GM12878 (cell line): ENCODE data around the gene KIAA0930. TPM values are rescaled to one million over a fixed set of nuclear protein-coding genes. Genes with fewer than 3 reads are reported as not detected.

Experiments
- ATAC-seq: fragments of 200-7000 bp; cut with Tn5 transposase; 3 replicates; pipeline ENCODE4 v1.9.1; 2020; ENCODE audit warnings: mild to moderate bottlenecking, moderate library complexity
- BruUV-seq: library from RNA; stranded (reverse); fragments of 400-500 nt; replicated peaks from 2 replicates; lab custom pipeline; 2021; lab: Mats Ljungman, UMichigan
- CTCF ChIA-PET: fragments of 300-600 bp; sonication (Branson Sonifier 250); formaldehyde crosslinking; extraction: SDS; loops from one replicate; lab custom pipeline; 2021; ENCODE audit warnings: inconsistent platforms; lab: Yijun Ruan, JAX
- POLR2A ChIA-PET: fragments of 350-600 bp; formaldehyde crosslinking; extraction: SDS; loops from one replicate; lab custom pipeline; 2021; ENCODE audit warnings: inconsistent platforms; lab: Charles Lee
- RAD21 ChIA-PET: fragments of 300-600 bp; sonication (Branson Sonifier 250); formaldehyde crosslinking; loops from one replicate; lab custom pipeline; 2023; ENCODE audit warnings: antibody characterized with exemption; ENCODE audit not compliant: unreplicated experiment; lab: Charles Lee
- SMC1A ChIA-PET: fragments of 300-600 bp; sonication (Branson Sonifier 250); formaldehyde crosslinking; loops from one replicate; lab custom pipeline; 2023; ENCODE audit not compliant: unreplicated experiment, uncharacterized antibody; lab: Charles Lee
- DNase-seq: peaks from one replicate; pipeline ENCODE4 v3.0.0-alpha.2; 2011; ENCODE audit warnings: low read depth, low spot score
- FAIRE-seq: peaks from 3 replicates; lab custom pipeline; 2011; peaks lifted over from hg19 to GRCh38; lab: Jason Lieb, UNC
- H2AFZ ChIP-seq: 2 replicates; pipeline ENCODE4 v1.6.0; 2011; ENCODE audit warnings: low read depth, low read length, control low read depth; ENCODE audit not compliant: control insufficient read depth
- H3K27ac ChIP-seq: 2 replicates; pipeline ENCODE4 v1.5.1; 2011; ENCODE audit warnings: control low read depth; ENCODE audit not compliant: control insufficient read depth, insufficient read depth
- H3K27me3 ChIP-seq, 2 experiments: replicated peaks in 1 of 2; 2 replicates each; pipeline versions ENCODE4 v1.6.0 to v1.6.1; 2011; ENCODE audit warnings: low read length in 1 of 2; ENCODE audit not compliant: control insufficient read depth in 2 of 2, insufficient read depth in 2 of 2
- H3K36me3 ChIP-seq, 2 experiments: 2 replicates each; pipeline ENCODE4 v1.5.1; 2011; ENCODE audit warnings: low read length in 1 of 2; ENCODE audit not compliant: control insufficient read depth in 2 of 2, insufficient read depth in 2 of 2
- H3K4me1 ChIP-seq: 2 replicates; pipeline ENCODE4 v1.6.1; 2011; ENCODE audit warnings: mild to moderate bottlenecking, low read length, moderate library complexity, mixed read lengths; ENCODE audit not compliant: control insufficient read depth, insufficient read depth
- H3K4me2 ChIP-seq: 2 replicates; pipeline ENCODE4 v1.6.0; 2011; ENCODE audit warnings: control low read depth; ENCODE audit not compliant: control insufficient read depth, insufficient read depth
- H3K4me3 ChIP-seq: fragments of 200-600 bp; sonication (generic); 2 replicates; pipeline ENCODE4 v1.5.1; 2016
- H3K79me2 ChIP-seq: 2 replicates; pipeline ENCODE4 v1.6.0; 2011; ENCODE audit warnings: low read length; ENCODE audit not compliant: control insufficient read depth, insufficient read depth
- H3K9ac ChIP-seq: 2 replicates; pipeline ENCODE4 v1.8.0; 2011; ENCODE audit warnings: low read length, control low read depth, mixed read lengths; ENCODE audit not compliant: control insufficient read depth, insufficient read depth
- H3K9me3 ChIP-seq: replicated peaks from 3 replicates; pipeline ENCODE4 v1.5.1; 2011; ENCODE audit warnings: mild to moderate bottlenecking, low read length; ENCODE audit not compliant: control insufficient read depth, insufficient read depth
- H4K20me1 ChIP-seq: 2 replicates; pipeline ENCODE4 v1.6.0; 2011; ENCODE audit not compliant: control insufficient read depth, insufficient read depth
- FOXK2 ChIP-seq: fragments of 450-650 bp; IDR thresholded peaks from 2 replicates; pipeline ENCODE4 v1.6.1; 2017; ENCODE audit warnings: mild to moderate bottlenecking, moderate library complexity
- KAT2A ChIP-seq: conservative IDR thresholded peaks from 2 replicates; pipeline ENCODE4 v1.6.1; 2011; ENCODE audit warnings: low read depth, low read length; ENCODE audit not compliant: control insufficient read depth
- LARP7 ChIP-seq: fragments of 450-650 bp; IDR thresholded peaks from 2 replicates; pipeline ENCODE4 v1.6.1; 2017; ENCODE audit warnings: mild to moderate bottlenecking
- TAF1 ChIP-seq: IDR thresholded peaks from 2 replicates; pipeline ENCODE4 v1.6.1; 2011; ENCODE audit warnings: mild to moderate bottlenecking, low read depth, low read length, borderline replicate concordance
- WRNIP1 ChIP-seq: IDR thresholded peaks from 2 replicates; pipeline ENCODE4 v1.6.1; 2011; ENCODE audit warnings: low read depth, low read length, improper control_type of control experiment, borderline replicate concordance
- WGBS: methylation state at CpG from one replicate; pipeline ENCODE4 v1.1.6; 2016; ENCODE audit warnings: low lambda C conversion rate; ENCODE audit not compliant: insufficient replicate concordance, insufficient coverage; ENCODE audit errors: missing lambda C conversion rate; 5-methylcytosine and 5-hydroxymethylcytosine counted together
- in situ Hi-C: fragments of 300-500 bp; cut with MboI; formaldehyde crosslinking; loops from 9 replicates; pipeline ENCODE4 v1.14.3; 2018; ENCODE audit warnings: mixed read lengths
- intact Hi-C: fragments of 100-400 bp; cut with micrococcal nuclease; formaldehyde crosslinking; loops from one replicate; pipeline ENCODE4 v1.14.2; 2022; ENCODE audit not compliant: unreplicated experiment
- polyA plus RNA-seq, 11 experiments: library from polyadenylated mRNA; depleted of rRNA in 4 of 11; unstranded in 6 of 11; stranded (reverse) in 5 of 11; fragments of >200 nt; fragmentation: Nextera tagmentation in 4 of 11; fragmentation: Illumina TruSeq in 1 of 11; extraction: Ambion mirVana in 4 of 11; extraction: Trizol in 1 of 11; gene quantifications; 1 replicate in 1 of 11; 2 replicates in 10 of 11; pipeline versions ENCODE4 v1.2.1 to v1.2.3, GENCODE V29; 2011 to 2016; ENCODE audit warnings: inconsistent platforms in 2 of 11, missing spikeins in 2 of 11, low read depth in 1 of 11
- total RNA-seq, 4 experiments: library from RNA; depleted of rRNA in 3 of 4; stranded (reverse); fragments of >200 nt in 3 of 4; fragmentation: Illumina TruSeq in 1 of 4; extraction: Trizol in 1 of 4; gene quantifications; 2 replicates each; pipeline versions ENCODE4 v1.2.1 to v1.2.3, GENCODE V29; 2013 to 2021

Gene KIAA0930
- total and polyA plus RNA-seq, 10 of the 15 experiments (the other 5 are each of a cell fraction or from before 2014, with no cell fraction given), result 3.6 to 125 (median 46.3) TPM

- TF ChIP-seq KAT2A, result no peak
- TF ChIP-seq LARP7, result no peak
Observed at GRCh38 chr22:45272498-45272897, 31.8 kb upstream of the KIAA0930 start (continued).

- in situ Hi-C loops (no loop called here), intact Hi-C loops (no loop called here)
- no peaks in the 10 kb centered on the region for H3K36me3 ChIP-seq
- H3K79me2 ChIP-seq, result no peaks in the 10 kb centered on the region
- DNase-seq (no peak), ATAC-seq (no peak), FAIRE-seq (no peak)
- no TSS peak for BruUV-seq
- no peak overlapping the region for H2AFZ ChIP-seq
- H3K27ac ChIP-seq, result no peak overlapping the region
- H3K4me2 ChIP-seq, result no peak overlapping the region
- H3K4me1 ChIP-seq, result peaks cover 8% of the 10 kb centered on the region
- WGBS, result 51% methylated on average over 13 of the region's 13 CpGs
- no peaks in the 10 kb centered on the region for H3K9me3 ChIP-seq
- H4K20me1 ChIP-seq, result no peaks in the 10 kb centered on the region
- TF ChIP-seq TAF1, result no peak
- no peak for TF ChIP-seq WRNIP1
- TF ChIP-seq FOXK2, result no peak
- no peak overlapping the region for H3K9ac ChIP-seq
- SMC1A ChIA-PET, result interaction anchor here (1.0 to 1.7 kb wide), 6 partner anchors 17 to 162 kb away, joined by 3 to 6 read pairs (median 4); no protein-coding TSS in a partner anchor
- RAD21 ChIA-PET, result interaction anchor here (1.1 to 1.8 kb wide), 3 partner anchors 25 to 163 kb away, joined by 3 to 5 read pairs (median 3); no protein-coding TSS in a partner anchor
- POLR2A ChIA-PET, result interaction anchor here (0.6 kb wide), 1 partner anchor 39 kb away, joined by 5 read pairs; no protein-coding TSS in a partner anchor
- CTCF ChIA-PET, result interaction anchor here (0.6 to 2.4 kb wide), 11 partner anchors 9 to 278 kb away, joined by 3 to 7 read pairs (median 4); no protein-coding TSS in a partner anchor
- no peak overlapping the region for H3K4me3 ChIP-seq
- H3K27me3 ChIP-seq, result peaks cover 3 to 4% of the 10 kb centered on the region in 2 experiments; a peak in 3 of 4 replicates
Observed at GRCh38 chr22:45271667-45272201, 31.0 kb upstream of the KIAA0930 start.
